ENCODE data around the gene ZDHHC13. TPM values are rescaled to one million over a fixed set of nuclear protein-coding genes. Genes with fewer than 3 reads are reported as not detected.

ZDHHC13 gene
- total and polyA plus RNA-seq, 2 of the 8 experiments (the other 6 are each of a cell fraction or from before 2014, with no cell fraction given): 22.4 to 24.1 TPM

DNA sequence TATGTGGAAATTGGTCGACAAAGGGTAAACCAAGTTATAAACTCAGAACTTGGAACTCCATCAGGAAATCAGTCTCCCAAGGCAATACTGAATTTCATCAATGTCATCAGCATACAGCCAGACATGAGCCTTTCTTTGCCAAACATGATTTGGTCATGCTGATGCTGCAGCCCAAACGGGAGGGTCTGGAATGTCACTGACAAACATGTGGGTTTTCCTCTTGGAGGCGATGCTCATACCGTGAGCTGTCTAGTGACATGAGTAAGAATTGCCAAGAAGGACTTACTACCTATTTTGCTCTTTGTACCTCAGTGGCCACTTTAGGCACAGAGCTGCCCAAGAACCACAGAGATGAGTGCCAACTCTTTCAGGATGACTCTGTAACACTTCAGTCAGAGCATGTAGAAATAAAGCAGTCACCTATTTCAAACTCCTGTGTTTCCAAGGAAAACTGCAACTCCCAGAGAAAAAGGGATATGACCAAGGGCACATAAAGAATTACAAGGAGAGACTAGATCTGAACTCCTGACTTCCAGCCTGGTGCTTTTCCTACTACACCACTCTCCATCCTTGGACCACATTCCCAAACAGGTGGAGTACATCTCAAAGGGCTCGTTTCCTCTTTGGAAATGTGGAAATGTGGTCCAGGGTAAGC, 32.2 kb upstream of the ZDHHC13 start:
- Histone ChIP-seq H2AFZ (ENCODE audit: low read length) (no peak overlapping the region), H3K9ac (replicated peaks in 1 of 4; ENCODE audit: extremely low read depth in 1 of 4, low read depth in 3 of 4, low read length in 3 of 4) (no peak overlapping the region), H3K56ac (replicated peaks; ENCODE audit: insufficient read length, low read depth, low read length) (no peak overlapping the region), H3K27ac (ENCODE audit: low read depth, low read length) (no peak overlapping the region), H2BK5ac (ENCODE audit: low read depth, low read length) (no peak overlapping the region), H3K27me3 (replicated peaks in 1 of 4; ENCODE audit: control insufficient read depth in 3 of 4, extremely low read depth in 1 of 4, insufficient read depth in 3 of 4, low read length in 3 of 4) (no peaks in the 10 kb centered on the region), H3K36me3 (ENCODE audit: control insufficient read depth in 2 of 4, insufficient read depth in 4 of 4, low read length in 3 of 4) (no peaks in the 10 kb centered on the region), H3K23me2 (ENCODE audit: low read depth, low read length) (no peaks in the 10 kb centered on the region; the same call in 1 of the 2 replicates), H3K4me1 (replicated peaks in 1 of 4; ENCODE audit: control insufficient read depth in 3 of 4, insufficient read depth in 4 of 4, low read length in 3 of 4) (no peaks in the 10 kb centered on the region), H3K18ac (ENCODE audit: extremely low read depth, low read length) (no peak overlapping the region), H3K4me2 (ENCODE audit: insufficient read depth in 1 of 2, low read depth in 2 of 2, low read length in 2 of 2) (no peak overlapping the region), H4K8ac (ENCODE audit: extremely low read depth, insufficient read depth, low read length) (no peak overlapping the region), H2BK120ac (replicated peaks; ENCODE audit: low read depth, low read length) (no peak overlapping the region), H3K4me3 (ENCODE audit: extremely low read depth in 1 of 4, insufficient read depth in 2 of 4, low read depth in 3 of 4, low read length in 4 of 4) (no peak overlapping the region), H4K20me1 (replicated peaks in 1 of 2; ENCODE audit: control insufficient read depth in 1 of 2, insufficient read depth in 2 of 2, low read length in 2 of 2) (no peaks in the 10 kb centered on the region), H2BK15ac (ENCODE audit: low read length) (no peak overlapping the region), H3K79me2 (ENCODE audit: control insufficient read depth in 1 of 2, insufficient read depth in 2 of 2, low read length in 2 of 2) (no peaks in the 10 kb centered on the region), H3K23ac (ENCODE audit: insufficient read length) (no peak overlapping the region), H3K79me1 (ENCODE audit: low read depth, low read length) (no peaks in the 10 kb centered on the region), H2BK20ac (ENCODE audit: low read length) (no peak overlapping the region), H4K91ac (replicated peaks; ENCODE audit: insufficient read length, low read length) (no peak overlapping the region), H3K4ac (replicated peaks; ENCODE audit: insufficient read length, low read depth, low read length) (no peak overlapping the region), H2BK12ac (ENCODE audit: low read depth, low read length) (no peak overlapping the region), H2AK5ac (ENCODE audit: low read depth, low read length) (no peak overlapping the region), H3K9me3 (ENCODE audit: insufficient read depth in 2 of 2, low read depth in 1 of 2, low read length in 1 of 2) (no peaks in the 10 kb centered on the region), H4K5ac (ENCODE audit: insufficient read length, low read depth, low read length) (no peak overlapping the region), H3K14ac (ENCODE audit: insufficient read length) (no peak overlapping the region)
- CTCF ChIA-PET (ENCODE audit: partially characterized antibody): interaction anchor here (1.7 kb wide), 1 partner anchor 14 kb away, joined by 4 read pairs; no protein-coding TSS in a partner anchor
- DNase-seq (ENCODE audit: low read depth in 1 of 2, low spot score in 2 of 2) (no peak), FAIRE-seq (no peak)
- WGBS, 2 experiments (ENCODE audit: extremely low coverage in 1 of 2, insufficient coverage in 1 of 2, insufficient read length in 1 of 2, insufficient replicate concordance in 2 of 2, low coverage in 1 of 2, low lambda C conversion rate in 2 of 2, missing lambda C conversion rate in 1 of 2): 91% methylated on average over 5 of the region's 5 CpGs; no CpG with 5 or more reads in 1 of the 2 experiments
- POLR2A ChIA-PET (ENCODE audit: partially characterized antibody): no interaction called here
- no peak for TF ChIP-seq CHD1 (IDR thresholded peaks at IDR 0.05; ENCODE audit: low read depth, low read length)
- TF ChIP-seq SP2 (IDR thresholded peaks at IDR 0.05; ENCODE audit: low read length): no peak
- TF ChIP-seq, protein P1, sequence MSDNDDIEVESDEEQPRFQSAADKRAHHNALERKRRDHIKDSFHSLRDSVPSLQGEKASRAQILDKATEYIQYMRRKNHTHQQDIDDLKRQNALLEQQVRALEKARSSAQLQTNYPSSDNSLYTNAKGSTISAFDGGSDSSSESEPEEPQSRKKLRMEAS (IDR thresholded peaks at IDR 0.05): no peak
- TF ChIP-seq, protein P2, sequence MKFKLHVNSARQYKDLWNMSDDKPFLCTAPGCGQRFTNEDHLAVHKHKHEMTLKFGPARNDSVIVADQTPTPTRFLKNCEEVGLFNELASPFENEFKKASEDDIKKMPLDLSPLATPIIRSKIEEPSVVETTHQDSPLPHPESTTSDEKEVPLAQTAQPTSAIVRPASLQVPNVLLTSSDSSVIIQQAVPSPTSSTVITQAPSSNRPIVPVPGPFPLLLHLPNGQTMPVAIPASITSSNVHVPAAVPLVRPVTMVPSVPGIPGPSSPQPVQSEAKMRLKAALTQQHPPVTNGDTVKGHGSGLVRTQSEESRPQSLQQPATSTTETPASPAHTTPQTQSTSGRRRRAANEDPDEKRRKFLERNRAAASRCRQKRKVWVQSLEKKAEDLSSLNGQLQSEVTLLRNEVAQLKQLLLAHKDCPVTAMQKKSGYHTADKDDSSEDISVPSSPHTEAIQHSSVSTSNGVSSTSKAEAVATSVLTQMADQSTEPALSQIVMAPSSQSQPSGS (IDR thresholded peaks at IDR 0.05; ENCODE audit: low read length): no peak
- TF ChIP-seq POU5F1 (IDR thresholded peaks at IDR 0.05; ENCODE audit: low read depth, low read length): no peak
- TF ChIP-seq KDM4A (IDR thresholded peaks at IDR 0.05; ENCODE audit: low read depth, low read length, severe bottlenecking): no peak
- TF ChIP-seq MAFK (IDR thresholded peaks at IDR 0.05; ENCODE audit: low read depth, low read length): no peak
- TF ChIP-seq SAP30 (IDR thresholded peaks at IDR 0.05; ENCODE audit: insufficient read depth, insufficient replicate concordance, low read length): no peak
- no peak for TF ChIP-seq BACH1 (IDR thresholded peaks at IDR 0.05; ENCODE audit: low read length)
- TF ChIP-seq RAD21 (IDR thresholded peaks at IDR 0.05 in 1 of 2, conservative IDR thresholded peaks at IDR 0.05 in 1 of 2; ENCODE audit: low read depth in 2 of 2, low read length in 2 of 2): no peak
- TF ChIP-seq SUZ12 (IDR thresholded peaks at IDR 0.05; ENCODE audit: low read length): no peak
- TF ChIP-seq POLR2A (IDR thresholded peaks at IDR 0.05; ENCODE audit: control extremely low read depth in 1 of 2, low read depth in 2 of 2, low read length in 2 of 2): no peak
